ENCODE measurements around the gene UPK3A. TPM values are rescaled to one million over a fixed set of nuclear protein-coding genes. Genes with fewer than 3 reads are reported as not detected.

The UPK3A gene
- total and polyA plus RNA-seq, 2 of the 13 experiments (the other 11 are each of a cell fraction or from before 2014, with no cell fraction given): 10.5 to 13.8 TPM

- no peak overlapping the region for H3K4me3 ChIP-seq (replicated peaks in 1 of 3; ENCODE audit: insufficient read depth in 1 of 3, low read depth in 2 of 3, low read length in 3 of 3)
- H3K9ac ChIP-seq (ENCODE audit: insufficient read depth, low read depth, low read length): no peak overlapping the region
- no peak overlapping the region for H3K27ac ChIP-seq (ENCODE audit: extremely low read length, insufficient read depth, low read length)
- H3K4me1 ChIP-seq (ENCODE audit: insufficient read depth, low read length): peaks cover 46% of the 10 kb centered on the region
- H3K79me2 ChIP-seq (ENCODE audit: insufficient read depth, low read length): no peaks in the 10 kb centered on the region
- intact Hi-C loops (cut with micrococcal nuclease; ENCODE audit: unreplicated experiment) (loop anchor here (5.0 to 10.0 kb wide), 4 partner anchors 43 to 295 kb away; no protein-coding TSS in a partner anchor), in situ Hi-C loops (cut with HindIII; ENCODE audit: extremely low pct_ligation_motif_present, low pct_unique_long_range_greater_than_20kb) (loop anchor here (5.0 kb wide), 1 partner anchor 158 kb away; no protein-coding TSS in a partner anchor)
- no peaks in the 10 kb centered on the region for H3K36me3 ChIP-seq (replicated peaks in 1 of 2; ENCODE audit: control insufficient read depth in 1 of 2, insufficient read depth in 2 of 2, low read length in 2 of 2)
- H2AFZ ChIP-seq (ENCODE audit: low read length): no peak overlapping the region
- DNase-seq (ENCODE audit: low spot score) (no peak), FAIRE-seq (no peak), ATAC-seq (no peak)
- ChIA-PET CTCF (ENCODE audit: low intra/inter-chr PET ratio, low total read pairs) (no interaction called here), POLR2A (no interaction called here)
- no peaks in the 10 kb centered on the region for H3K9me3 ChIP-seq (ENCODE audit: low read length)
- 46% methylated on average over 6 of the region's 10 CpGs for whole genome bisulfite sequencing (ENCODE audit: low lambda C conversion rate)
- H3K27me3 ChIP-seq (ENCODE audit: control insufficient read depth in 1 of 2, insufficient read depth in 2 of 2, low read length in 2 of 2): peaks cover 7 to 18% of the 10 kb centered on the region in 2 experiments; a peak in 4 of 5 replicates
- no peaks in the 10 kb centered on the region for H4K20me1 ChIP-seq (ENCODE audit: insufficient read depth, low read length)
- H3K4me2 ChIP-seq (ENCODE audit: low read depth, low read length): peak overlapping the region; percentile 57
- TF ChIP-seq ADNP (CRISPR knock-in tag; IDR thresholded peaks at IDR 0.05): no peak
- peak; percentile 88 to 91 for TF ChIP-seq MAFK (conservative IDR thresholded peaks at IDR 0.05 in 1 of 2, IDR thresholded peaks at IDR 0.05 in 1 of 2; ENCODE audit: low read length in 2 of 2)
- TF ChIP-seq ZMYM2 (CRISPR knock-in tag; IDR thresholded peaks at IDR 0.05): no peak
- TF ChIP-seq ZNF790 (CRISPR knock-in tag; IDR thresholded peaks at IDR 0.05; ENCODE audit: borderline replicate concordance): no peak
- peak; percentile 76 for TF ChIP-seq ZKSCAN1 (IDR thresholded peaks at IDR 0.05; ENCODE audit: low read length)
- TF ChIP-seq, protein P1, sequence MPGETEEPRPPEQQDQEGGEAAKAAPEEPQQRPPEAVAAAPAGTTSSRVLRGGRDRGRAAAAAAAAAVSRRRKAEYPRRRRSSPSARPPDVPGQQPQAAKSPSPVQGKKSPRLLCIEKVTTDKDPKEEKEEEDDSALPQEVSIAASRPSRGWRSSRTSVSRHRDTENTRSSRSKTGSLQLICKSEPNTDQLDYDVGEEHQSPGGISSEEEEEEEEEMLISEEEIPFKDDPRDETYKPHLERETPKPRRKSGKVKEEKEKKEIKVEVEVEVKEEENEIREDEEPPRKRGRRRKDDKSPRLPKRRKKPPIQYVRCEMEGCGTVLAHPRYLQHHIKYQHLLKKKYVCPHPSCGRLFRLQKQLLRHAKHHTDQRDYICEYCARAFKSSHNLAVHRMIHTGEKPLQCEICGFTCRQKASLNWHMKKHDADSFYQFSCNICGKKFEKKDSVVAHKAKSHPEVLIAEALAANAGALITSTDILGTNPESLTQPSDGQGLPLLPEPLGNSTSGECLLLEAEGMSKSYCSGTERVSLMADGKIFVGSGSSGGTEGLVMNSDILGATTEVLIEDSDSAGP (CRISPR knock-in tag; IDR thresholded peaks at IDR 0.05; ENCODE audit: borderline replicate concordance): peak; percentile 97
- peak; percentile 83 for TF ChIP-seq MAFF (IDR thresholded peaks at IDR 0.05; ENCODE audit: low read depth, low read length)
- BruUV-seq (replicated peaks): no TSS peak
Measured at GRCh38 chr22:45259754-45260394, 24.9 kb upstream of the UPK3A start.
